Psoas muscle (tissue), 8 donors: ENCODE measurements around the gene OR6B2. TPM values are rescaled to one million over a fixed set of nuclear protein-coding genes. Genes with fewer than 3 reads are reported as not detected.

Experiments
- ATAC-seq, 4 donors: fragments of 200-7000 bp; cut with Tn5 transposase; one replicate each; pipeline ENCODE4 v1.9.1; 2020; ENCODE audit warnings: moderate library complexity in 3 of 4, mild to moderate bottlenecking in 2 of 4
- DNase-seq, 2 donors: peaks; one replicate each; pipeline ENCODE4 v3.0.0-alpha.2; 2020
- H3K27ac ChIP-seq: fragments of 200-600 bp; one replicate; pipeline ENCODE4 v1.8.0; 2022
- H3K27me3 ChIP-seq, 3 donors: fragments of 200-600 bp in 1 of 3; one replicate each; pipeline versions ENCODE4 v1.6.1 to v1.8.0; 2013 to 2022; ENCODE audit warnings: low read length in 2 of 3, mild to moderate bottlenecking in 2 of 3, moderate library complexity in 1 of 3; ENCODE audit not compliant: insufficient read depth in 3 of 3
- H3K36me3 ChIP-seq, 2 donors: fragments of 200-600 bp in 1 of 2; one replicate each; pipeline versions ENCODE4 v1.6.1 to v1.8.0; 2013 to 2022; ENCODE audit warnings: low read depth in 1 of 2, mild to moderate bottlenecking in 1 of 2, moderate library complexity in 1 of 2; ENCODE audit not compliant: insufficient read depth in 1 of 2
- H3K4me1 ChIP-seq: fragments of 200-600 bp; one replicate; pipeline ENCODE4 v1.8.0; 2022
- H3K4me3 ChIP-seq: fragments of 200-600 bp; one replicate; pipeline ENCODE4 v1.8.0; 2022; ENCODE audit warnings: mild to moderate bottlenecking
- H3K9me3 ChIP-seq: fragments of 200-600 bp; one replicate; pipeline ENCODE4 v1.8.0; 2022
- CTCF ChIP-seq: fragments of 200-600 bp; IDR thresholded peaks from one replicate; pipeline ENCODE4 v1.8.0; 2022; ENCODE audit warnings: antibody characterized with exemption
- WGBS, 3 donors: extraction: QIAGEN DNeasy Blood & Tissue Kit; methylation state at CpG; one replicate each; pipeline versions ENCODE4 v1.1.6 to v1.1.7; 2013; 5-methylcytosine and 5-hydroxymethylcytosine counted together
- intact Hi-C, 2 donors: fragments of 100-400 bp; cut with DNase I; formaldehyde crosslinking; loops; one replicate each; pipeline versions ENCODE4 v1.11.0 to v1.14.2; 2022
- long read RNA-seq, 2 donors: library from polyadenylated mRNA; unstranded; transcript quantifications; one replicate each; pipeline ENCODE4 v2.0.0, GENCODE V29; 2021
- polyA plus RNA-seq, 3 donors: library from polyadenylated mRNA; stranded (reverse); fragments of 200-250 nt; gene quantifications; one replicate each; pipeline ENCODE4 v1.2.3, GENCODE V29; 2013
- total RNA-seq, 4 donors: library from RNA; stranded (reverse); fragmentation: NEBNext Ultra II Directional in 2 of 4; extraction: Animal tissue kit (Norgen Biotek cat#: 25700) in 2 of 4; gene quantifications; one replicate each; pipeline versions ENCODE4 v1.2.1 to v1.2.4, GENCODE V29; 2021 to 2023
- donor health status: healthy with polysubstance abuse.
- donor health status: DM: no; HTN: no; CAD: no; lungs with moderate emphysema.
- donor health status: Bipolar disorder and iron deficiency.
- donor health status: healthy.
- donor health status: DM: yes; HTN: yes; CAD: no.
- donor health status: DM: no; HTN: no; CAD: no.
- donor health status: DM: no; HTN: no; CAD: no.
- donor health status: DM: yes; HTN: yes; CAD: no.

Gene OR6B2
- total RNA-seq: not detected
- not detected for polyA plus RNA-seq
- long read RNA-seq, donor 1: 0 reads
- long read RNA-seq, donor 2: 0 reads

- ATAC-seq: no peak
- WGBS, 3 donors: 63 to 69% (median 68%) methylated on average over 6 of the region's 6 CpGs
- intact Hi-C loops: no loop called here
- Histone ChIP-seq H3K27ac (no peak within 1 kb of the TSS), H3K9me3 (peaks cover 4% of the 10 kb centered on the region), H3K36me3 (no peaks in the 10 kb centered on the region), H3K27me3 (peaks cover 0 to 21% (median 5%) of the 10 kb centered on the region in 3 donors), H3K4me1 (no peaks in the 10 kb centered on the region), H3K4me3 (no peak within 1 kb of the TSS)
- TF ChIP-seq CTCF: no peak
- DNase-seq: no peak
Measured at GRCh38 chr2:240030379-240031094, at the start of gene OR6B2. TSS of gene OR6B2 (minus strand) at chr2:240030429. CDS start at chr2:240030429, 0 bp downstream.

GRCh38 chr2:240078631-240079030 lies 48.4 kb upstream of the OR6B2 start:
- intact Hi-C loops: no loop called here
- no peak for ATAC-seq
- DNase-seq: no peak

GRCh38 chr2:240077442-240077841 lies 47.2 kb upstream of the OR6B2 start:
- no peak for ATAC-seq
- TF ChIP-seq CTCF: no peak

More at GRCh38 chr2:240078631-240079030, 48.4 kb upstream of the OR6B2 start:
- peaks cover 16% of the 10 kb centered on the region for H3K9me3 ChIP-seq
- no peak for TF ChIP-seq CTCF
- no peaks in the 10 kb centered on the region for H3K36me3 ChIP-seq
- peaks cover 0 to 3% (median 0%) of the 10 kb centered on the region in 3 donors for H3K27me3 ChIP-seq
- 53 to 60% (median 55%) methylated on average over 2 of the region's 2 CpGs for WGBS, 3 donors
- no peak overlapping the region for H3K27ac ChIP-seq
- no peak overlapping the region for H3K4me3 ChIP-seq
- H3K4me1 ChIP-seq: no peaks in the 10 kb centered on the region

GRCh38 chr2:240074545-240074944 lies 44.3 kb upstream of the OR6B2 start:
- no peak for DNase-seq
- Histone ChIP-seq H3K27ac (no peak overlapping the region), H3K4me3 (no peak overlapping the region), H3K4me1 (no peaks in the 10 kb centered on the region), H3K27me3 (peaks cover 0 to 3% (median 0%) of the 10 kb centered on the region in 3 donors), H3K36me3 (no peaks in the 10 kb centered on the region), H3K9me3 (peaks cover 16% of the 10 kb centered on the region)
- no peak for ATAC-seq
- intact Hi-C loops: no loop called here
- 50 to 80% (median 68%) methylated on average over 5 of the region's 5 CpGs for whole genome bisulfite sequencing, 3 donors
- TF ChIP-seq CTCF: no peak

More at GRCh38 chr2:240077442-240077841, 47.2 kb upstream of the OR6B2 start:
- Histone ChIP-seq H3K27me3 (peaks cover 0 to 3% (median 0%) of the 10 kb centered on the region in 3 donors), H3K4me3 (no peak overlapping the region), H3K36me3 (no peaks in the 10 kb centered on the region), H3K27ac (no peak overlapping the region), H3K4me1 (no peaks in the 10 kb centered on the region), H3K9me3 (peaks cover 16% of the 10 kb centered on the region)
- DNase-seq: no peak
- intact Hi-C loops: no loop called here
